OCI-M1 (cell line): ENCODE data around the gene IKBKE.
"Not testable (repeated sequence)": the region's sequence is repeated elsewhere in the genome, so short reads cannot be mapped to it uniquely, and the experiment has no call there.

Experiments
- DNase-seq: peaks from one replicate; lab custom pipeline; 2025; lab: John Stamatoyannopoulos, UW

The IKBKE gene

GRCh38 chr1:206476058-206476457 lies 5.8 kb downstream of the IKBKE start:
- DNase-seq: no peak

GRCh38 chr1:206476591-206476990 lies 6.3 kb downstream of the IKBKE start:
- DNase-seq: no peak

DNA sequence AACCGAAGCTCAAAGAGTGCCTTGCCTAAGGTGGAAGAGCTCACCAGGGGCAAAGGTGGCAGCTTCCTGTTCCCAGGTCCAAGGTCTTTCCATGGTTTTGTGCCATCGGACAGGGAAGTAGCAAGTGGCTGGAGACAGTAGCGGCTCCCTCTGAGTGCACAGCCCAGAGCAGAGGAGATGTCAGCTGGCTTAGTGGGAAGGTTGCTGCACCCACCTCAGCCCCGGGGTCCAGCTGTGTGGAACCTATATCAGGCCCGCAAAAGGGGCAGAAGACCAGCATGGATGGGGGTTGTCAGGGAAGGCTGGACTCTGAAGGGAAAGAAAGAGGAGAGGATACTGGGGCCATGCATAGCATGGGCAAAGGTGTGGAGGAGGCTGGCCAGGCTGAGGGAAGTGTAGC lies 6.8 kb downstream of the IKBKE start:
- DNase-seq: no peak

DNA sequence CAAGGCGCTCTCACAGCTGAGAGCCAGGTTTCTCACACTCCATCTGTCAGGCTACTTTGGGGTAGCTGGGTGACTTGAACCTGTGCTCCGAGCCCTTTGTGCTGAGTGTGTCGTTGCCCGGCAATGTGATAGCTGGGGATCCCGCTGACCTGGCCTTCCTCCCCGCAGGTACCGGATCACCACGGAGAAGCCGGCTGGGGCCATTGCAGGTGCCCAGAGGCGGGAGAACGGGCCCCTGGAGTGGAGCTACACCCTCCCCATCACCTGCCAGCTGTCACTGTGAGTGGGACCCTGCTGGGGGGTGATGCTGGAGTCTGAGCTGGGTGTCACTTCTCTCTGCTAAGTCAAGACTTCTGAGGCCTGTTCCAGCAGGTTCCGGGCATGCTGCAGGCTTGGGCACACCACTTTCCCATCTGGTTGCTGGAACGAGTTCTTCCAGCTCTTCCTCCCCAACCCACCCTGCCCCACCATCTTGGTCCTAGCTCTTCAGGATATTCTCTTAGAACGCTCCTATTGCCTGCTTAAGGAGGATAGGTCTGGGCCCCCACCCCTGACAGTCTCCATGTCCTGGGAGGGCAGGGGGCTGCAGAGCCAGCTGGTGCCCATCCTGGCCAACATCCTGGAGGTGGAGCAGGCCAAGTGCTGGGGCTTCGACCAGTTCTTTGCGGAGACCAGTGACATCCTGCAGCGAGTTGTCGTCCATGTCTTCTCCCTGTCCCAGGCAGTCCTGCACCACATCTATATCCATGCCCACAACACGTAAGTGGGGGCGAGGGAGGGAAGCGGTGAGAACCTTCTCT lies 7.5 kb downstream of the IKBKE start:
- no peak for DNase-seq

- DNase-seq: no peak
Observed at GRCh38 chr1:206478746-206479145, 8.5 kb downstream of the IKBKE start.

DNA sequence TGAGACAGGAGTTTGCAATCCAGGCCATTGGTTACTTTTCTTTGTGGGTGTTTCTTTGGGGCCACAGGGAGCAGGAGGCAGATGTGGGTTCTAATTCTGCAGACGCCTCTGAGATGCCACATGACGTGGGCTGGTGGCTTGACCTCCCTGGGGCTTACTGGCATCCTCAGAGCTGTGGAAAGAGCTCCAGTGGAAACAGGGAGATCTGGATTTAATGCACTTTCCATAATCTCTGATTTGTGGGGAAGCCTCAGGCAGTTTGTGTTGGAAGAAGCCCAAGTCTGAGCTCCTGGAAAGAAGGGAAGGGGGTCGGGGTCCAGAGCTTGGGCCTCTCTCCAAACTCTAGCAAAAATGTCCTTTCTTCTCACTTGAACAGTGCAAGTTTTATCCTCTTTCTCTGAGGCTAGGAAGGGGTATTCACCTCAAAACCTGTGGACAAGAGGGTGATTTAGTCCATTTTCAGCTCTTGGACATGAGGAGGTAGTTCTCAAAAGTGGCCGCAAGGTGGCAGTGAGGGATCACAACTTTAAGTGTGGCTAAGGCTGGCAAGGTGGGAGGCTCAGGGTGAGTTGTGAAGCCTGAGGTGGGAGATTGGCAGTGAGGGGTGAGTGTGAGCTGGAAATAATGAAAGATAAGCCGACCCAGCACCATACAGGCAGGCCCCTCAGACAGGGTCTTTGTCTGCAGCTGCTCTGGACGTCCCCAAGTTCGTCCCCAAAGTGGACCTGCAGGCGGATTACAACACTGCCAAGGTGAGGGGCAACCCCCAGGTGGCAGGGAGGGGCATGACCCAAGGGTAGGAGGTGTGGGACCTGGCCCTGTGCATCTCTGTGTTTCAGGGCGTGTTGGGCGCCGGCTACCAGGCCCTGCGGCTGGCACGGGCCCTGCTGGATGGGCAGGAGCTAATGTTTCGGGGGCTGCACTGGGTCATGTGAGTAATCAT lies 9.2 kb downstream of the IKBKE start:
- DNase-seq: peak; percentile 84

- no peak for DNase-seq
Observed at GRCh38 chr1:206480211-206480610, 9.9 kb downstream of the IKBKE start.

DNA sequence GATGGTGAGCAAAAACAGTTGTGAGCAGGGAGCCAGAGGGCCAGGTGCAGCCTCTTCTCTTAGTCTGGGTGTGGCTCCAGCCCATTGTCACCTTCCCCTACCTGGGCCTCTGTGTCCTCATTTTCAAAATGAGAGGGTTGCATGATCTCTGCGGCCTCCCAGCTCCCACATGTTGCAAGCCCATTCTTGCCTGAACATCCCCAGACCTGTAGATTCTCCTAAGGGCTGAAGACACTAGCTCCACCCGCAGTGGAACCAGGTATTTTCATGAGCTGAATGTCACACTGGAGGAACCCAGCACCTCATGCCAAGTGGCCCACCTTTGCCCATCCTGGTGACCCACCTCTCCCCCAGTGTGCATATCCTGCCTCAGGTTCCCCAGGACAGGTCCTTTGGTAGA lies 12.3 kb downstream of the IKBKE start:
- DNase-seq: no peak

DNA sequence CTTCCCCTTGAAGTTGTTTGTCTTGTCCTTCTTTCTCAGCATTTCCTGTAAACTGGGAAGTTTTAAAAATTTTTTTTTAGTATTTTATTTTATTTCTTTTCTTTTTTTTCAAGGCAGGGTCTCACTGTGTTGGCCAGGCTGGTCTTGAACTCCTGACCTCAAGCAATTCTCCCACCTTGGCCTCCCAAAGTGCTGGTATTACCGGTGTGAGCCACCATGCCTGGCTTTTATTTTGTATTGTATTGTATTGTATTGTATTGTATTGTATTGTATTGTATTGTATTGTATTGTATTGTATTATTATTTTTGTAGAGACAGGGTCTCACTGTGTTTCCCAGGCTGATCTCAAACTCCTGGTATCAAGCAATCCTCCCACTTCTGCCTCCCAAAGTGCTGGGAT lies 13.6 kb downstream of the IKBKE start:
- DNase-seq: not testable (repeated sequence)

GRCh38 chr1:206484901-206485300 lies 14.6 kb downstream of the IKBKE start:
- DNase-seq: no peak

GRCh38 chr1:206486995-206487788 lies 16.9 kb downstream of the IKBKE start:
- DNase-seq: no peak

- no peak for DNase-seq
Observed at GRCh38 chr1:206487970-206488369, 17.7 kb downstream of the IKBKE start.

DNA sequence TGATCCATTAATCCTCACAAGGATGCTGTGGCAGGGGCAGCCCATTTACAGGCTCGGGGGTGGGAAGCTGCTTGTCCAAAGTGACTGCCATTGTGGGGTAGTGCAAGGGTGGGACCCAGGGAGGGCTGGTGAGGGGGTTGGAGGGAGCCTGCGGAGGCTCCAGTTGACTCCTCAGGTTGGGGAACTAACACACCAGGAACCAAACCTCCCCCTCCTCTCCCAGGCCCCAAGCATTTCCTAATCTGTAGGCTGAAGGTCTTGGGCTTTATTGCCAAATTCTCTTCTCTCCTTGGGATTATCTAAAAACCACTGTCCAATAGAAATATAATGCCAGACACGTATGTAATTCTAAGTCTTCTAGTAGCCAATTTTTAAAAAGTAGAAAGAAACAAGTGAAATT lies 18.2 kb downstream of the IKBKE start:
- no peak for DNase-seq

- peak; percentile 91 for DNase-seq
Observed at GRCh38 chr1:206489980-206490770, 19.9 kb downstream of the IKBKE start.

DNA sequence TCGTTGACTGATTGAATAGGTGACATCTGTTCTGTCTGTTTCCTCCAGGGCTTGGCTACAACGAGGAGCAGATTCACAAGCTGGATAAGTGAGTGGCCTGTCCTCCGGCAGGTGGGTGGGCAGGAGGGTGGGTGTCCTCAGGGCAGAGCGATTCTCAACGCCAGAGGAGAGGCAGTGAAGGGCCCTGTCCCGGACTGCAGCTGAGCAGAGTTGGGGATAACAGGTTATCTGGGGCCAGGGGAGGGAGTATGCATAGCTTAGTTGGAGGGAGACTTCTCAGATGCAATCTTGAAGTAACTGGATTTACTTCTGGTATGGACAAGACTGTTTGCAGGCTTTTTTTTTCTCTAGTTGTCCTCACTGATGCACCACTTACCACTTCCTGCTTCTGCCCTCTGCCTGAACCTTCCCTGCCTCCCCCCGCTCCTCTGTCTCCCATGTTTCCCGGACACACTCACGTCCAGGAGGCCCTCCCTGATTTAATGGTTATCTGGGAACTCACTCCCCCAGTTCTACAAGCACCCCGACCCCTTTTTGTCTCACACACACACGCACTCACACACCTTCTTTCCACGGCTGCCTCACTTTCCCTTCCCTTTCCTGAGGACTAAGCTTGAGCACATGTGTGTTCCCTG lies 20.6 kb downstream of the IKBKE start:
- no peak for DNase-seq

DNA sequence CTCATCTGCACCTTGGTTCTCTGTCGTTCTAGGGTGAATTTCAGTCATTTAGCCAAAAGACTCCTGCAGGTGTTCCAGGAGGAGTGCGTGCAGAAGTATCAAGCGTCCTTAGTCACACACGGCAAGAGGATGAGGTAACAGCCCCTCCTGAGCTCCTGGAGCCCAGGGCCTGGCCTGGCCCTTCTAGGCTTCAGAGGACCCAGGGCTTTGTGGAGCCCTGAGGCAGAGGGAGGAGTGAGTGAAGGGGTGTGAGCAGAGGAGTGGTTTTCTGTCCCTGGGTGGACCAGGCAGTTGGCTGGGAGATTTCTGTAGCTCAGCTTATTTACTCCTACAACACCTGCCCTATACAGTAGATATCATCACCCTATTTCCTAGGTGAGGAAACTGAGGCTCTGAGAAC lies 21.3 kb downstream of the IKBKE start:
- DNase-seq: no peak

DNA sequence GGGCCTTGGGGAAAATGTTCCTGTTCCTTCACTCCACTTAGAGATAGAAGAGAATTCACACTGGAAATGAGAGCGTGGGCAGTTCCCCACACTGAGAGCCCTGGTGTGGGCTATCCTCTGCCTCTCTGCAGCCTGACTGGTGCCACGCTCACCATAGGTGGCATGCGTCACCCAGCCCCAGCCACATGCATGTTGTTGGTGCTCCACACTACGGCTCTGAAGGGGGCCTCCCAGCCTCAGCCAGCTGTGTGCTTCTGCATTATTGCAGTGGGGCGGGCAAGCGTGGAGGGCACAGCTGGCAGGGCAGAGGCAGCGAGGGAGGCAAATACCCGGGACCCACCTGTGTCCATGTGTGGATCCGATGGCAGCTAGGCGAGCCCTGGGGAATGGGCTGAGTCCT lies 22.3 kb downstream of the IKBKE start:
- no peak for DNase-seq

GRCh38 chr1:206493279-206493678 lies 23.0 kb downstream of the IKBKE start:
- no peak for DNase-seq

- DNase-seq: no peak
Observed at GRCh38 chr1:206495011-206495461, 24.8 kb downstream of the IKBKE start.

DNA sequence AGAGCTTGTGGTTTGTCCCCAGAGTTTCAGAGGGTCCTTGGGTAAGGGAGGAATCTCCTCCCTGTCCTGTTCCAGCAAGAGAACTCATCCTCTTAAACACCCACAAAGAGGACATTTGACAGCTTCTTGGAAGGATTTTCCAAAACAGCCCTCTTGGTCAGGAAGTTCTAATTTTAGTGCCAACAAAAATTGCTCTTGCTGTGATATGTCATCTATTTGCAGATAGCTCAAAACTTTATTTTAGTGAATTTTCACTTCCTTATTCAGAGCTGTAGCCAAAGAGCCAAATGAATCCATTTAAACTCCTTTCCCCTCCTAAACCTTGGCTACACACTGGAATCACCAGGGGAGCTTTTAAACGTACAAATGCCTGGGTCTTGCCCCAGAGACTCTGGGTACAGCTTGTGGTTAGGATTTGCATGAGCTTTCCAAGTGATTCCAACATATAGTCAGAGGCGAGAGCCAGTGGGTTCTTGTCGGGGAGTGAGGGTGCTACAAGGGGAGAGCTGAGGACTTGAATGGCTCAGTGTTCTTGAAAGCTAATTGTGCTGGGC lies 25.3 kb downstream of the IKBKE start:
- DNase-seq: no peak
